Germinal center (tissue), 1 donor: ENCODE results near the gene DYNLRB2.

ENCODE experiments used
- DNase-seq: peaks from one replicate; pipeline ENCODE4 v3.0.0; 2012; ENCODE audit warnings: mixed read lengths, low spot score

Gene DYNLRB2

DNA sequence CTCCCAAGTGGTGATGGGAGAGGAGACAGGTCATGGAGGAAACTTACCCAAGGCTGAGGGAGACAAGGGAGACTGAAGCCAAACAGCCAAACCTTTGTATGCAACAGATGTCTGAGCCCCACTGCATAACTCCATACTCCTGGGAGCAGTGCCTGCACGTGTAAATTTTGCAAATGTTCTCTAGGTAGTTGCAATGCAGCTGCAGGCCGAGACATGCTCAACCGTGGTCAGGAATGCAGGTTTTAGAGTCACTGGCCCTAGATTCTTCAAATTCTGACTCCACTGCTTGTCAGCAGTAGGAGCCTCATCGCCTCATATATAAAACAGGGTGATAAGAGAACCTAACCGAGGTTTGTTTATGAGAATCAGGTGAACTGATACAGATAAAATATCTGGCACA lies 11.5 kb downstream of the DYNLRB2 start:
- no peak for DNase-seq

- no peak for DNase-seq
Measured at GRCh38 chr16:80554033-80554432, 13.2 kb downstream of the DYNLRB2 start.

GRCh38 chr16:80556481-80556880 lies 15.7 kb downstream of the DYNLRB2 start:
- DNase-seq: no peak

GRCh38 chr16:80557037-80557436 lies 16.2 kb downstream of the DYNLRB2 start:
- no peak for DNase-seq

DNA sequence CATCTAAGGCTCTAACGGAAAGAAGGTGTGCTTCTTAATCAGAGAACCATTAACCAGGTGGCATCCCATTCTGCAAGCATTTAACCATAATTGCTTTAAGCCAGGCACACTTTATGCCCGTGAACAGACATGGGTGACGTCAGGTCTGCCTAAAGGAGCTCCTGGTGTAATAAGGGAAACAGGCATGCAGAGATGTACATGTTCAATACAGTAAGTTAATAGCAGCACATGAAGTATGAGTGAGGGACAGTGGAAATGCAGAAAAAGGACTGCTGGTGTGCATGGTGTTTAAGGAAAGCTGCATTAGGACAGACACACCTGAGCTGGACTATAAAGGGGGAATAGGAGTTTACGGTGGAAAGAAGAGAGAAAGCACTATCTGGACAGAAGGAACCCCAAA lies 18.6 kb downstream of the DYNLRB2 start:
- no peak for DNase-seq

GRCh38 chr16:80563066-80563465 lies 22.3 kb downstream of the DYNLRB2 start:
- DNase-seq: no peak

- no peak for DNase-seq
Measured at GRCh38 chr16:80564394-80564793, 23.6 kb downstream of the DYNLRB2 start.

DNA sequence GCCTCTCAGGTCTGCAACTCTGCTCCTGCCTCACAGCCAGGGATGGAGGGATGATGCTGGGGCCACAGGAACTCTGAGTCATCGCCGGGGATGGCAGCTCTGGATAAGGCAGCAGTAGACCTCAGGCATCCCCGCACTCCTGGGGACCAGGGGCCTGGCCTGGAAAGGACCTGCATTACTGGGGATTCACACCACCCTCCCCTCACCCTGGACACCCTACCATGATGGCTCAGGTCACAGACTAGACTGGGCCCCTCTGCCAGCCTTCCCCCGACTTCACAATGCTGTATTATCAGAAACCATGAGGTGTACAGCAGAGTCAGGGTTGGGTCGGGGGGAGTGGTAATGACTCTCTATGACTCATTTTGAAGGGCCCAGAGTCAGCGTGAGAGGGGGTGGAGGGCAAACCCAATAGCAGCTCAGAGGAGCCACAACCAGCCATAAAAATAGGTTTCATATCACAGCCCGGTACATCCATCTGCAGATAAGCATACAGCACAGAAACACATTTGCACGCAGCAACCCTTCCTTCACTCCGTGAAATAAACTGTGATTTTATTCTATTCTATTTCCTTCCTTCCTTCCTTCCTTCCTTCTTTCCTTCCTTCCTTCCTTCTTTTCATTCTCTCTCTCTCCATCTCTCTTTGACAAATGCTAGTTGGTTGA lies 28.8 kb downstream of the DYNLRB2 start:
- DNase-seq: no peak

DNA sequence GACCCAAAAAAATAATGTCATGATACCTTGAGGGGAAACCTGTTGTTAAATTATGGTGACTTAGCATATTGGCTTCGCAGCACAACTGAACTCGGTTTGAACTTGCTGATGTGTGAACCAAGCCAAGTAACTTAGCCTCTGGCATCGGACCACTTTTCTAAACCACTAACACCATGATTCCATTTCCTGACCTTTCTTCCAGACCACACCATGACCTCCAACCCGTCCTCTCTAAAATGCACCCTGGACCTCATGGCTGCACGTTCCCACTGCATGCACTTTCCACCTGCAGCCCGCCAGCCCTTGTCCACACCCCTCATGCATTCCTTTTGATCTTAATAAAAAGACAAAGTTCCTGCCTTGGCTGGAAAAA lies 29.3 kb downstream of the DYNLRB2 start:
- no peak for DNase-seq

DNA sequence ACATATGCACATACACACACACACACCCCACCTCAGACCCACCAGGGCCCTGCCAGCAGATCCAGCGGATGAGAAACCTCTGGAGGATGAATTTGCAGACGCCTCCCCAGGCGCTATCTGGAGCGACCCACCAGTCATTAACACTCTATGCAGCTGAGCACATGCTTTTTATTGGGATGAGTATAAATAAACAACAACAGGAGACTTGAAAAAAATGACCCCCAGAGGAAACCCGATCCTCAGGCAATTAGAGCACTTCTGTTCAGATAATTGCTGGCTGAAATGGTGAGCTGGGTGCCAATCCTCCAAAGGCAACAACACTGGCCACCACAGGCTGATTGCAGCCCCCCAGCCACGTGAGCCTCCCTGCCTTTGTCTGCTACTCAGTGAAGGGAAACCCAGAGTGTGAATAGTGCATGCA lies 32.9 kb downstream of the DYNLRB2 start:
- DNase-seq: no peak

DNA sequence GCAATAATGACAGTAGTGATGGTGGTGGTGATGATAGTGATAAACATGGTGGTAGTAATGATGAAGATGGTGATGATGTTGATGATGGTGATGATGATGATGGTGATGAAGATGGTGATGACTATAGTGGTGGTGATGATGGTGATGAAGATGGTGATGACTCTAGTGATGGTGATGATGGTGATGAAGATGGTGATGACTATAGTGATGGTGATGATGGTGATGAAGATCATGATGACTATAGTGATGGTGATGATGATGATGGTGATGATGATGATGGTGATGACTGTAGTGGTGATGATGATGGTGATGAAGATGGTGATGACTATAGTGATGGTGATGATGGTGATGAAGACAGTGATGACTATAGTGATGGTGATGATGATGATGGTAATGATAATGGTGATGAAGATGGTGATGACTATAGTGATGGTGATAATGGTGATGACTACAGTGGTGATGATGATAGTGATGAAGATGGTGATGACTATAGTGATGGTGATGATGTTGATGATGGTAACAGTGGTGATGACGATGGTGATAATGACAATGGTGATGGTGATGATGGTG lies 35.6 kb downstream of the DYNLRB2 start:
- no peak for DNase-seq

- DNase-seq: no peak
Measured at GRCh38 chr16:80577485-80578280, 36.9 kb downstream of the DYNLRB2 start.

DNA sequence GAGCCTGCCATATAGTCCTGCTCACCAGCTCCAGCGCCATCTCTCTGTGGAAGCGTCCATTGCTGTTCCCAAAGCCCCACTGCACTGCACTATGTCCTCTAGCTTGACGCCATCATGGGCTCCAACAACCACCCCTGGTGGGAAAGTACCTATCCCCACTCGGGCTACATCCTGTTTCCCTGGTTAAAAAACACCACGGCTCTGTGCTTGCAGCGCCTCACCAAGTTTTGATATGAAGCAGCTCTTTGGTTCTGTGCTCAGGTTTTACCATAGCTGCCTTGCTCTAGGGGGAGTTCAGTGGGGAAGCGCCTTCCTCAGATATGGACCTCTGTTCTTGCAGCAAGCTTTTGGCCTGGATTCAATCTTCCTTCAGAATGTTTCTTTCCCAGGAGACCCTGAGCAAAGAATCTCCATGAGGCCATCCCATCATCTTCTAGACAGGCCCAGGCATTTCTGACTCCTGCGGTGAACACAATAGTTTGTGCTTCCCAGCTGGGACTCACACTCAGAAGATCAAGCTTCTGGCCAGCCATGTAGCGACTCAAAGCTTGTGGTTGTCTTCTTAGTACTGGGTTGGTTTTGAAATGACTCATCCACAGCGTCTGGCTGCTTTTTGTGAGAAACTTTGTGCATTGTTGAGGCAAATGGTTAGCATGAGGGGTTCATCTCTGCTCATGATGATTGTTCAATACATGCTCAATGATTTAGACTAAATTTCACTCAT lies 39.5 kb downstream of the DYNLRB2 start:
- DNase-seq: peak; percentile 55

GRCh38 chr16:80583466-80583865 lies 42.7 kb downstream of the DYNLRB2 start:
- DNase-seq: no peak

DNA sequence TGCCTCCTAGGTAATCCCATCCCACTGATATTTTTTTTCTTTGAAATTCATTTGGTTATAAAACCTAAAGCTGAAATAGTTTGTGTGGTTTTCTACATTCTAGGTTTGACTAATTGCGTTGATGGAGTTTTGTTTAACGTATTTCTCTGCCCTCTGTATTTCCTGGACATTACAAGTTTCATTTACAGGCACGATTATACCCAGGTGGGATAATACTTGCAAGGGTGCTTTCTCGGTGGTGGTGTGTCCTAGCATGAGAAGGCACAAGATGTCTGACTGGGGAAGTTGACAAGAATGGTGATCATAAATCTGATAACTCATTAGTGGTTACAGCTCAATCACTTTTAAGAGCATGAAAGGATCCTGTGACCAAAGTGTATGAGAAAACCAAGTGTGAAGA lies 45.0 kb downstream of the DYNLRB2 start:
- no peak for DNase-seq

DNA sequence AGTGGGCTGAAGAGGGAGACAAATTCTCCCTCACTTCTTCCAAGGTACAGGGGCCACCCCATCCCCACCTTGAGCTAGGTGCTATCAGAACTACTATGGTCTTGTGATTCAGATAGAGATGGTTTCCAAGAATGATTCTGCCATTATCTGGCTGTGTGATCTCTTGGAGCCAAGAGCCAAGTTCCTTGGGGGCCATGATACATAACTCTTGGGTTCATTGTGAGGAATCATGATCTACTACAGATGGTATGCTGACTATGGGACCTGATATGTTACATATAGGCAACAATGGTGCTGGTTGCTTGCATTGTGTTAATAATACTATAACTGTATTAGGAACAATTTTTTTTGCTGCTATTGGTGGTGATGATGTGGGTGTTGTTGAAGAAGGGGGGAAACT lies 45.7 kb downstream of the DYNLRB2 start:
- DNase-seq: no peak

- no peak for DNase-seq
Measured at GRCh38 chr16:80587071-80587470, 46.3 kb downstream of the DYNLRB2 start.

- no peak for DNase-seq
Measured at GRCh38 chr16:80591071-80591915, 50.5 kb downstream of the DYNLRB2 start.

- DNase-seq: no peak
Measured at GRCh38 chr16:80592273-80592672, 51.5 kb downstream of the DYNLRB2 start.

DNA sequence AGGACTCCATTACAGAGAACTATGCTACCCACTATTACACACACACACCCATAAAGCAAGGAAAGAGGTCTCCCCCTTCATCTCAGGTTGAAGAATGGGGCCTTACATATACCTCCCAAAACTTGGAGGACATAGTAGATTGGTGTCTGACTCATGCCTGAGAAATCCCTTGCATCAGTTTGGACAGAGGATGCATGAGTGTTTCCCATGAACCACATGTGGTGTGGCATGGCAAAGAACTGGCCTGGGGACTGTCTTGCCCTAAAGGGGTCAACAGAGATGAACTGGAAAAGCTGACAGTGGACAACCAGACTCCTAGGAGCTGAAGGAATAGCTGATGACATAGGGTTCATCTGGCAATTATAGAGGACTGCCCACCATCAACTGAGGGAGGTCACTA lies 54.0 kb downstream of the DYNLRB2 start:
- DNase-seq: no peak

DNA sequence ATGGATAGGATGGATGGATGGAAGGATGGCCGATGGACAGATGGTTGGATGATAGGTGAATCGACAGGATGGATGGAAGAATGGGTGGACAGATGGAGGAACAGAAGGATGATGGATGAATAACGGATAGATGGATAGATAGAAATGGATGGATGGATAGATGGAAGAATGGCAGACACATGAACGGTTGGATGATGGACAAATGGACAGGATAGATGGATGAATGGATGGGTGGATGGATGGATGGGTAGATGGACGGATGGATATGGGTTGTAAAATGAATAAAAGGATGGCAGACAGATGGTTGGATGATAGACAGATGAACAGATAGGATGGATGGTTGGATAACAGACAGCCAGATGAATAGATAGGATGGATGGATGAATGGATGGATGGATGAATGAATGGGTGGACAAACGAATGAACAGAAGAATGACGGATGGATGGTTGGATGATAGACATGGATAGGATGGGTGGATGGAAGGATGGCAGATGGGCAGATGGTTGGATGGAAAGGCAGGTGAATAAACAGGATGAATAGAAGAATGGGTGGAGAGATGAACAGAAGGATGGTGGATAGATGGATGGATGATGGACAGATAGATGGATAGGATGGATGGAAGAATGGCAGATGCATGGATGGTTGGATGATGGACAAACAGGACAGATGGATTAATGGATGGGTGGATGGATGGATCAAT lies 55.9 kb downstream of the DYNLRB2 start:
- no peak for DNase-seq
